ENCODE data around the gene ACOT8. TPM values are rescaled to one million over a fixed set of nuclear protein-coding genes. Genes with fewer than 3 reads are reported as not detected.
A peak's percentile ranks its signal among the peaks of the same experiment; 100 is the strongest.

The ACOT8 gene
- total RNA-seq, 1 donor from 2014 or later, result 20.6 TPM

DNA sequence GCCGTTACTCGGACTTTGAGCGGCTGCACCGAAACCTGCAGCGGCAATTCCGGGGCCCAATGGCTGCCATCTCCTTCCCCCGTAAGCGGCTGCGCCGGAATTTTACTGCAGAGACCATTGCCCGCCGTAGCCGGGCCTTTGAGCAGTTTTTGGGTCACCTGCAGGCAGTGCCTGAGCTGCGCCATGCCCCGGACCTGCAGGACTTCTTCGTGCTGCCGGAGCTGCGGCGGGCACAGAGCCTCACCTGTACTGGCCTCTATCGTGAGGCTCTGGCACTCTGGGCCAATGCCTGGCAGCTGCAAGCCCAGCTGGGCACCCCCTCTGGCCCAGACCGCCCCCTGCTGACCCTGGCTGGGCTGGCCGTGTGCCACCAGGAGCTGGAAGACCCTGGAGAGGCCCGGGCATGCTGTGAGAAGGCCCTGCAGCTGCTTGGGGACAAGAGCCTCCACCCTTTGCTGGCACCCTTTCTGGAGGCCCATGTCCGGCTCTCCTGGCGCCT lies 16.4 kb downstream of the ACOT8 start:
- TF ChIP-seq, protein P1, sequence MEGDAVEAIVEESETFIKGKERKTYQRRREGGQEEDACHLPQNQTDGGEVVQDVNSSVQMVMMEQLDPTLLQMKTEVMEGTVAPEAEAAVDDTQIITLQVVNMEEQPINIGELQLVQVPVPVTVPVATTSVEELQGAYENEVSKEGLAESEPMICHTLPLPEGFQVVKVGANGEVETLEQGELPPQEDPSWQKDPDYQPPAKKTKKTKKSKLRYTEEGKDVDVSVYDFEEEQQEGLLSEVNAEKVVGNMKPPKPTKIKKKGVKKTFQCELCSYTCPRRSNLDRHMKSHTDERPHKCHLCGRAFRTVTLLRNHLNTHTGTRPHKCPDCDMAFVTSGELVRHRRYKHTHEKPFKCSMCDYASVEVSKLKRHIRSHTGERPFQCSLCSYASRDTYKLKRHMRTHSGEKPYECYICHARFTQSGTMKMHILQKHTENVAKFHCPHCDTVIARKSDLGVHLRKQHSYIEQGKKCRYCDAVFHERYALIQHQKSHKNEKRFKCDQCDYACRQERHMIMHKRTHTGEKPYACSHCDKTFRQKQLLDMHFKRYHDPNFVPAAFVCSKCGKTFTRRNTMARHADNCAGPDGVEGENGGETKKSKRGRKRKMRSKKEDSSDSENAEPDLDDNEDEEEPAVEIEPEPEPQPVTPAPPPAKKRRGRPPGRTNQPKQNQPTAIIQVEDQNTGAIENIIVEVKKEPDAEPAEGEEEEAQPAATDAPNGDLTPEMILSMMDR (conservative IDR thresholded peaks at IDR 0.05), result no peak
- no peaks in the 10 kb centered on the region for H3K9me3 Mint-ChIP-seq
- no peak overlapping the region for H3K4me3 Mint-ChIP-seq
- H3K4me1 Mint-ChIP-seq (ENCODE audit: unreplicated experiment), result peaks cover 13% of the 10 kb centered on the region
- no peaks in the 10 kb centered on the region for H3K27me3 Mint-ChIP-seq
- no peak for DNase-seq (ENCODE audit: extremely low spot score, unreplicated experiment)
- H3K36me3 Mint-ChIP-seq, result peaks cover 4% of the 10 kb centered on the region
- H3K27ac Mint-ChIP-seq, result no peak overlapping the region

DNA sequence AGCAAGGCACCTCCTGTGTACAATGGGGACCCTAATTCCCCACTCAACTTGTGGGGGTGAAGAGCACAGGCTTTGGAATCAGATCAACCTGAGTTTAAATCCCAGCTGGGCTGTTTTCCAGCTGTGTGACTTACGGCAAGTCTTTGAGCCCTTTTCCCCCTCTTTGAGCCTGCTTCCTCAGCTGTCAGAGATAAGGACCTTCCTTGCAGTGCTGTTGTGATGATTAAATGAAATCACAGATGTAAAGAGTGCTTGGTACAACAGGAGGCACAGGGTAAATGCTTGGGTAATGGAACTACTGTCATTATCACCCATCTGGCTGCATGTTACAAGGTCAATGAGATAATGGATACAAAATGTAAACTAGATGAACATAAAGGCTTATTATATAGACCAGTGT lies 20.4 kb downstream of the ACOT8 start:
- TF ChIP-seq, protein P1 (conservative IDR thresholded peaks at IDR 0.05), result no peak
- H3K27ac Mint-ChIP-seq, result no peak overlapping the region
- no peaks in the 10 kb centered on the region for H3K27me3 Mint-ChIP-seq
- peaks cover 24% of the 10 kb centered on the region for H3K4me1 Mint-ChIP-seq (ENCODE audit: unreplicated experiment)
- no peak for DNase-seq (ENCODE audit: extremely low spot score, unreplicated experiment)
- no peaks in the 10 kb centered on the region for H3K9me3 Mint-ChIP-seq
- peak overlapping the region; percentile 10 for H3K4me3 Mint-ChIP-seq
- no peaks in the 10 kb centered on the region for H3K36me3 Mint-ChIP-seq

DNA sequence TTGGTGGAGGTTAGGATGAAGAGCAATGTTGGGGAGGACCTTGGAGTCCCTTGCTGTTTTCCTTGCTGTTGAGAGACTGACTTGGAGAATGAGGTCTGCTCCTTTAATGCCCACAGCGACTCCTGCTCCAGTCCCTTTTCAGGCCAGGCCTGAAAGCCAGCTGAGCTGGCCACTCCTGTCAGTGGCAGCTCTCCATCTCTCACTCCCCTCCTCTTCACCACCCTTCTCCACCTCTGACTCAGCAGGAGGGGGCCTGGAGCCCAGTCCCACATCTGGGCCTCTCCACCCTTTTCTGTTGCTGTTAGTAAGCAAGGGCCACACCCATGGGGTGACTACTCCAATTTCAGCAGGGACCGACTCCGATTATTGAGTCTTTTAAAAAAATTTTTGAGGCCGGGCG lies 21.4 kb downstream of the ACOT8 start:
- DNase-seq (ENCODE audit: extremely low spot score, unreplicated experiment), result no peak
- TF ChIP-seq, protein P1 (conservative IDR thresholded peaks at IDR 0.05), result no peak
- peak overlapping the region; percentile 62 for H3K4me3 Mint-ChIP-seq
- H3K4me1 Mint-ChIP-seq (ENCODE audit: unreplicated experiment), result peaks cover 24% of the 10 kb centered on the region
- no peaks in the 10 kb centered on the region for H3K9me3 Mint-ChIP-seq
- peak overlapping the region; percentile 36 for H3K27ac Mint-ChIP-seq
- H3K36me3 Mint-ChIP-seq, result no peaks in the 10 kb centered on the region
- no peaks in the 10 kb centered on the region for H3K27me3 Mint-ChIP-seq

DNA sequence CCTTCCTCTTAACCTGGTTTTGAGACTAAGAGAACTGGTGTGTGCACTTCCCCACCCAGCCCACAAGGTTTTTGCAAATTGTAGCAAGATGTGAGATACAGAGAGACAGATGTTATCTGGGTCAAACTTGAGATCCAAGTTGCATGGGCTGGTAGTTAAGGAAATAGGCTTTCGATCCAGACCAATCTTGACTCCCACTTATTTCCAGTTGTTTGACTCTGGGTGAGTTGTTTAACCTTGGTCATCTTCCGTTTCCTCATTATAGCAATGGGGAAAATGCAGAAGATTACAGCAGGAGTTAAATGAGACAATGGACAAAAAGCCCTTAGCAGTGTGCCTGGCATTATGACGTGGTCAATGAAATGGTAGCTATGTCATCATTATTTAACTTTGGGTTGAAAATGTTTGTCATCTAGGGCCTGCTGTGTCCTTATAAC lies 21.8 kb downstream of the ACOT8 start:
- Mint-ChIP-seq H3K4me1 (ENCODE audit: unreplicated experiment) (peaks cover 24% of the 10 kb centered on the region), H3K36me3 (no peaks in the 10 kb centered on the region), H3K9me3 (no peaks in the 10 kb centered on the region), H3K27ac (no peak overlapping the region), H3K4me3 (peak overlapping the region; percentile 88), H3K27me3 (peaks cover 2% of the 10 kb centered on the region)
- TF ChIP-seq, protein P1 (conservative IDR thresholded peaks at IDR 0.05), result peak; percentile 34
- no peak for DNase-seq (ENCODE audit: extremely low spot score, unreplicated experiment)

DNA sequence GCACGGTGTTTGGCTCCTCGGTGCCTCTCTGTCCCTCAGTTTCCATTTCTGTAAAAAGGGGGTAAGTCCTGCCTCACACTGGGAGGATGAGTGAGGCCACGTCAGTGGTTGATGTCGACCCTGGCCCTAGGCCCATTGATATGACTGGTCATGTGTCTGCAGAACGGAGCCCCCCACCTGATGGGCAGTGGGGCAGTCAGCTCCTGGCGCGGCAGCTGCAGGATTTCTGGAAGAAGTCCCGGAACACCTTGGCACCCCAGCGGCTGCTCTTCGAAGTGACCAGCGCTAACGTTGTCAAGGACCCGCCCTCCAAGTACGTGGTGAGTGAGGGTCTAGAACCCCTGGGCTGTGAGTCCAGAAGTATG lies 22.4 kb downstream of the ACOT8 start:
- peak overlapping the region; percentile 88 for H3K4me3 Mint-ChIP-seq
- H3K27me3 Mint-ChIP-seq, result peaks cover 3% of the 10 kb centered on the region
- TF ChIP-seq, protein P1 (conservative IDR thresholded peaks at IDR 0.05), result no peak

More for the DNA sequence above, 22.4 kb downstream of the ACOT8 start:
- Mint-ChIP-seq H3K4me1 (ENCODE audit: unreplicated experiment) (peaks cover 24% of the 10 kb centered on the region), H3K36me3 (no peaks in the 10 kb centered on the region), H3K27ac (no peak overlapping the region), H3K9me3 (no peaks in the 10 kb centered on the region)
- no peak for DNase-seq (ENCODE audit: extremely low spot score, unreplicated experiment)

All from type B pancreatic cell (in vitro differentiated cells).